ENCODE data around the gene IMPA2. TPM values are rescaled to one million over a fixed set of nuclear protein-coding genes. Genes with fewer than 3 reads are reported as not detected.

IMPA2 gene
- total and polyA plus RNA-seq, 4 donors: 43.4 to 65.4 (median 61.5) TPM

GRCh38 chr18:12027046-12027445 is 45.7 kb downstream of the IMPA2 start:
- WGBS, 2 donors: 68 to 80% methylated on average over 9 of the region's 9 CpGs
- Histone ChIP-seq H3K27ac (ENCODE audit: low read depth in 1 of 2, low read length in 1 of 2) (no peak overlapping the region), H3K36me3 (ENCODE audit: control insufficient read depth in 4 of 4, insufficient read depth in 4 of 4, low read length in 4 of 4) (peaks cover 0 to 19% (median 14%) of the 10 kb centered on the region in 4 donors), H3K4me3 (no peak overlapping the region), H3K4me1 (ENCODE audit: control insufficient read depth in 5 of 5, insufficient read depth in 5 of 5, low read length in 5 of 5) (peaks cover 0 to 19% (median 0%) of the 10 kb centered on the region in 5 donors), H3K9me3 (ENCODE audit: control insufficient read depth in 4 of 4, insufficient read depth in 3 of 4, low read length in 3 of 4) (no peaks in the 10 kb centered on the region), H3K27me3 (ENCODE audit: control insufficient read depth in 3 of 3, insufficient read depth in 3 of 3, low read length in 2 of 3) (no peaks in the 10 kb centered on the region), H3K9ac (ENCODE audit: insufficient read depth in 1 of 2, low read length in 2 of 2) (no peak overlapping the region)
- DNase-seq (no peak), ATAC-seq (ENCODE audit: insufficient read depth, low FRiP score) (no peak)
- no peak for TF ChIP-seq CTCF (IDR thresholded peaks at IDR 0.05; ENCODE audit: control extremely low read depth, extremely low read depth)

- Histone ChIP-seq H3K9me3 (ENCODE audit: control insufficient read depth in 4 of 4, insufficient read depth in 3 of 4, low read length in 3 of 4) (no peaks in the 10 kb centered on the region), H3K27me3 (ENCODE audit: control insufficient read depth in 3 of 3, insufficient read depth in 3 of 3, low read length in 2 of 3) (no peaks in the 10 kb centered on the region), H3K4me1 (ENCODE audit: control insufficient read depth in 5 of 5, insufficient read depth in 5 of 5, low read length in 5 of 5) (peaks cover 0 to 23% (median 0%) of the 10 kb centered on the region in 5 donors), H3K27ac (ENCODE audit: low read depth in 1 of 2, low read length in 1 of 2) (no peak overlapping the region), H3K36me3 (ENCODE audit: control insufficient read depth in 4 of 4, insufficient read depth in 4 of 4, low read length in 4 of 4) (peaks cover 0 to 19% (median 13%) of the 10 kb centered on the region in 4 donors), H3K4me3 (no peak overlapping the region), H3K9ac (ENCODE audit: insufficient read depth in 1 of 2, low read length in 2 of 2) (no peak overlapping the region)
- DNase-seq: no peak
- TF ChIP-seq CTCF (IDR thresholded peaks at IDR 0.05; ENCODE audit: control extremely low read depth, extremely low read depth): no peak
- 93 to 95% methylated on average over 4 of the region's 4 CpGs for WGBS, 2 donors
- ATAC-seq (ENCODE audit: insufficient read depth, low FRiP score): no peak
These were observed 46.2 kb downstream of the IMPA2 start for GRCh38 chr18:12027480-12027879.

- no peak for TF ChIP-seq CTCF (IDR thresholded peaks at IDR 0.05; ENCODE audit: control extremely low read depth, extremely low read depth)
- 90 to 91% methylated on average over 15 of the region's 15 CpGs for WGBS, 2 donors
- H3K9me3 ChIP-seq (ENCODE audit: control insufficient read depth in 4 of 4, insufficient read depth in 3 of 4, low read length in 3 of 4): no peaks in the 10 kb centered on the region
- DNase-seq (no peak), ATAC-seq (ENCODE audit: insufficient read depth, low FRiP score) (no peak)
- H3K4me3 ChIP-seq: no peak overlapping the region
- H3K27ac ChIP-seq (ENCODE audit: low read depth in 1 of 2, low read length in 1 of 2): no peak overlapping the region
- H3K36me3 ChIP-seq (ENCODE audit: control insufficient read depth in 4 of 4, insufficient read depth in 4 of 4, low read length in 4 of 4): peaks cover 0 to 18% (median 12%) of the 10 kb centered on the region in 4 donors
- H3K4me1 ChIP-seq (ENCODE audit: control insufficient read depth in 5 of 5, insufficient read depth in 5 of 5, low read length in 5 of 5): peaks cover 0 to 23% (median 0%) of the 10 kb centered on the region in 5 donors
- H3K9ac ChIP-seq (ENCODE audit: insufficient read depth in 1 of 2, low read length in 2 of 2): no peak overlapping the region
- H3K27me3 ChIP-seq (ENCODE audit: control insufficient read depth in 3 of 3, insufficient read depth in 3 of 3, low read length in 2 of 3): no peaks in the 10 kb centered on the region
These were observed 46.8 kb downstream of the IMPA2 start for GRCh38 chr18:12028040-12028628.

GRCh38 chr18:12028674-12029073 is 47.4 kb downstream of the IMPA2 start:
- no peak for DNase-seq
- peaks cover 0 to 23% (median 0%) of the 10 kb centered on the region in 5 donors for H3K4me1 ChIP-seq (ENCODE audit: control insufficient read depth in 5 of 5, insufficient read depth in 5 of 5, low read length in 5 of 5)
- H3K4me3 ChIP-seq: no peak overlapping the region
- no peak for TF ChIP-seq CTCF (IDR thresholded peaks at IDR 0.05; ENCODE audit: control extremely low read depth, extremely low read depth)
- WGBS, 2 donors: 87 to 91% methylated on average over 11 of the region's 11 CpGs
- no peak overlapping the region for H3K27ac ChIP-seq (ENCODE audit: low read depth in 1 of 2, low read length in 1 of 2)
- H3K27me3 ChIP-seq (ENCODE audit: control insufficient read depth in 3 of 3, insufficient read depth in 3 of 3, low read length in 2 of 3): no peaks in the 10 kb centered on the region
- no peaks in the 10 kb centered on the region for H3K9me3 ChIP-seq (ENCODE audit: control insufficient read depth in 4 of 4, insufficient read depth in 3 of 4, low read length in 3 of 4)
- ATAC-seq (ENCODE audit: insufficient read depth, low FRiP score): no peak
- no peak overlapping the region for H3K9ac ChIP-seq (ENCODE audit: insufficient read depth in 1 of 2, low read length in 2 of 2)
- H3K36me3 ChIP-seq (ENCODE audit: control insufficient read depth in 4 of 4, insufficient read depth in 4 of 4, low read length in 4 of 4): peaks cover 0 to 15% (median 9%) of the 10 kb centered on the region in 4 donors
